HG03521 (cell line): ENCODE measurements around the gene PPP1R13B.
A peak's percentile ranks its signal among the peaks of the same experiment; 100 is the strongest.

ENCODE experiments used
- ATAC-seq: cut with Tn5 transposase; IDR thresholded peaks from one replicate; pipeline ENCODE4 v1.9.1; 2021; ENCODE audit warnings: mild to moderate bottlenecking, moderate library complexity; ENCODE audit not compliant: unreplicated experiment

PPP1R13B gene

GRCh38 chr14:103688906-103689902, 158.2 kb downstream of the PPP1R13B start:
- ATAC-seq: peak; percentile 59

- no peak for ATAC-seq
Observed at GRCh38 chr14:103688441-103688840, 158.9 kb downstream of the PPP1R13B start.

- ATAC-seq: no peak
Observed at GRCh38 chr14:103687712-103688111, 159.7 kb downstream of the PPP1R13B start.

- no peak for ATAC-seq
Observed at GRCh38 chr14:103686831-103687485, 160.4 kb downstream of the PPP1R13B start.

- no peak for ATAC-seq
Observed at GRCh38 chr14:103685276-103686211, 161.8 kb downstream of the PPP1R13B start.

GRCh38 chr14:103684871-103685270, 162.5 kb downstream of the PPP1R13B start:
- no peak for ATAC-seq

- ATAC-seq: no peak
Observed at GRCh38 chr14:103684471-103684870, 162.9 kb downstream of the PPP1R13B start.
